IMR-90 (cell line): ENCODE data around the gene HCK. TPM values are rescaled to one million over a fixed set of nuclear protein-coding genes. Genes with fewer than 3 reads are reported as not detected.
"Not testable (repeated sequence)": the region's sequence is repeated elsewhere in the genome, so short reads cannot be mapped to it uniquely, and the experiment has no call there.

Source experiments
- ATAC-seq: fragments of 200-7000 bp; cut with Tn5 transposase; 2 replicates; pipeline ENCODE4 v1.9.1; 2020; ENCODE audit warnings: low read depth, mild to moderate bottlenecking, moderate library complexity
- BruUV-seq: library from RNA; stranded (reverse); fragments of 400-500 nt; replicated peaks from 2 replicates; lab custom pipeline; 2021; lab: Mats Ljungman, UMichigan
- CTCF ChIA-PET: fragments of 300-600 bp; formaldehyde crosslinking; extraction: SDS; loops from one replicate; lab custom pipeline; 2021; ENCODE audit warnings: antibody characterized with exemption; lab: Yijun Ruan, JAX
- POLR2A ChIA-PET: fragments of 300-600 bp; sonication (Branson Sonifier 250); formaldehyde crosslinking; loops from one replicate; lab custom pipeline; 2022; ENCODE audit warnings: antibody characterized with exemption; ENCODE audit not compliant: unreplicated experiment; lab: Charles Lee
- DNase-seq: peaks from one replicate; pipeline ENCODE4 v3.0.0; 2013
- H2AFZ ChIP-seq: replicated peaks from 2 replicates; pipeline ENCODE3; 2013; ENCODE audit warnings: low read length, mild to moderate bottlenecking; ENCODE audit not compliant: poor library complexity
- H2AK5ac ChIP-seq: 2 replicates; pipeline ENCODE4 v1.6.1; 2013; ENCODE audit warnings: low read depth, low read length, inconsistent platforms
- H2AK9ac ChIP-seq: replicated peaks from 2 replicates; pipeline ENCODE3; 2013; ENCODE audit warnings: mild to moderate bottlenecking, low read depth, low read length, moderate library complexity; ENCODE audit not compliant: poor library complexity
- H2BK120ac ChIP-seq: 2 replicates; pipeline ENCODE4 v1.6.1; 2013; ENCODE audit warnings: low read depth, low read length, inconsistent platforms
- H2BK15ac ChIP-seq: 3 replicates; pipeline ENCODE4 v1.6.1; 2013; ENCODE audit warnings: low read depth, low read length, inconsistent platforms
- H2BK20ac ChIP-seq: 2 replicates; pipeline ENCODE4 v1.6.1; 2013; ENCODE audit warnings: low read depth, mild to moderate bottlenecking, inconsistent platforms, low read length, moderate library complexity
- H2BK5ac ChIP-seq: 2 replicates; pipeline ENCODE4 v1.6.1; 2013; ENCODE audit warnings: mild to moderate bottlenecking, low read depth, low read length, inconsistent platforms; ENCODE audit not compliant: poor library complexity, severe bottlenecking
- H3K14ac ChIP-seq: replicated peaks from 2 replicates; pipeline ENCODE4 v1.6.1; 2013; ENCODE audit warnings: low read depth, low read length, inconsistent platforms
- H3K18ac ChIP-seq: 2 replicates; pipeline ENCODE4 v1.6.1; 2013; ENCODE audit warnings: low read depth, low read length, control low read depth
- H3K23ac ChIP-seq: 2 replicates; pipeline ENCODE4 v1.6.1; 2013; ENCODE audit warnings: low read depth, low read length, inconsistent platforms
- H3K27ac ChIP-seq: 2 replicates; pipeline ENCODE4 v1.5.1; 2013; ENCODE audit warnings: mild to moderate bottlenecking, control low read depth, low read length; ENCODE audit not compliant: insufficient read depth
- H3K27me3 ChIP-seq: 2 replicates; pipeline ENCODE4 v1.6.1; 2013; ENCODE audit warnings: low read length; ENCODE audit not compliant: control insufficient read depth, insufficient read depth
- H3K36me3 ChIP-seq: 2 replicates; pipeline ENCODE4 v1.6.1; 2013; ENCODE audit warnings: low read length, mixed read lengths; ENCODE audit not compliant: control insufficient read depth, insufficient read depth
- H3K4ac ChIP-seq: 2 replicates; pipeline ENCODE4 v1.6.1; 2013; ENCODE audit warnings: low read depth, low read length, inconsistent platforms
- H3K4me1 ChIP-seq: 2 replicates; pipeline ENCODE4 v1.6.1; 2013; ENCODE audit warnings: low read length, mixed read lengths; ENCODE audit not compliant: control insufficient read depth, insufficient read depth
- H3K4me2 ChIP-seq: 2 replicates; pipeline ENCODE4 v1.6.1; 2013; ENCODE audit warnings: low read depth, mild to moderate bottlenecking, control low read depth, low read length, moderate library complexity
- H3K4me3 ChIP-seq: 2 replicates; pipeline ENCODE4 v1.5.1; 2013; ENCODE audit warnings: low read depth, mild to moderate bottlenecking, control low read depth, low read length, moderate library complexity; ENCODE audit not compliant: insufficient read depth
- H3K56ac ChIP-seq: 2 replicates; pipeline ENCODE4 v1.6.1; 2013; ENCODE audit warnings: low read length, inconsistent platforms; ENCODE audit not compliant: insufficient read depth; ENCODE audit errors: extremely low read depth
- H3K79me1 ChIP-seq, 2 experiments: 2 replicates each; pipeline ENCODE4 v1.6.1; 2013; ENCODE audit warnings: low read length in 2 of 2, inconsistent platforms in 1 of 2, low read depth in 1 of 2
- H3K9ac ChIP-seq: 2 replicates; pipeline ENCODE4 v1.6.1; 2013; ENCODE audit warnings: low read depth, low read length, control low read depth
- H3K9me1 ChIP-seq: 2 replicates; pipeline ENCODE4 v1.6.1; 2013; ENCODE audit warnings: low read length, inconsistent platforms; ENCODE audit not compliant: insufficient read depth
- H3K9me3 ChIP-seq: 2 replicates; pipeline ENCODE4 v1.6.1; 2013; ENCODE audit warnings: low read length; ENCODE audit not compliant: control insufficient read depth, insufficient read depth
- H4K20me1 ChIP-seq: 2 replicates; pipeline ENCODE4 v1.6.1; 2013; ENCODE audit warnings: low read length, inconsistent platforms; ENCODE audit not compliant: insufficient read depth
- H4K5ac ChIP-seq: 2 replicates; pipeline ENCODE4 v1.6.1; 2013; ENCODE audit warnings: mild to moderate bottlenecking, low read depth, low read length, control low read depth
- H4K8ac ChIP-seq, 2 experiments: 2 replicates each; pipeline ENCODE4 v1.6.1; 2013; ENCODE audit warnings: low read depth in 2 of 2, low read length in 2 of 2, control low read depth in 1 of 2, inconsistent platforms in 1 of 2
- H4K91ac ChIP-seq: 2 replicates; pipeline ENCODE4 v1.6.1; 2013; ENCODE audit warnings: low read depth, low read length, inconsistent platforms; ENCODE audit not compliant: insufficient read depth
- CEBPB ChIP-seq: IDR thresholded peaks from 2 replicates; pipeline ENCODE4 v1.6.1; 2012; ENCODE audit warnings: low read depth, low read length, improper control_type of control experiment
- WGBS, 2 experiments: methylation state at CpG; one replicate each; pipeline versions ENCODE4 v1.1.5 to v1.1.7; 2013; ENCODE audit warnings: missing lambda C conversion rate in 2 of 2; ENCODE audit not compliant: insufficient read length in 1 of 2; ENCODE audit errors: extremely low coverage in 2 of 2; 5-methylcytosine and 5-hydroxymethylcytosine counted together
- dilution Hi-C: fragments of 300-500 bp; cut with HindIII; formaldehyde crosslinking; loops from one replicate; pipeline ENCODE4 v1.14.3; 2018; ENCODE audit warnings: low sequenced_read_pairs; ENCODE audit not compliant: unreplicated experiment
- in situ Hi-C: fragments of 300-500 bp; cut with MboI; formaldehyde crosslinking; loops from 3 replicates; pipeline ENCODE4 v1.14.3; 2019; ENCODE audit warnings: low sequenced_read_pairs, inconsistent platforms, mixed read lengths
- intact Hi-C: fragments of 100-400 bp; cut with micrococcal nuclease; formaldehyde crosslinking; loops from 2 replicates; pipeline ENCODE4 v1.10.0; 2022
- polyA plus RNA-seq, 3 experiments: library from polyadenylated mRNA; depleted of rRNA; stranded (reverse); fragments of >200 nt; gene quantifications; 2 replicates each; pipeline ENCODE4 v1.2.3, GENCODE V29; 2012; ENCODE audit warnings: low replicate concordance in 1 of 3
- total RNA-seq: library from RNA; depleted of rRNA; stranded (reverse); fragments of >200 nt; gene quantifications from 2 replicates; pipeline ENCODE4 v1.2.3, GENCODE V29; 2012

Gene HCK
- total and polyA plus RNA-seq, 2 of the 4 experiments (the other 2 are of a cell fraction) = not detected

DNA sequence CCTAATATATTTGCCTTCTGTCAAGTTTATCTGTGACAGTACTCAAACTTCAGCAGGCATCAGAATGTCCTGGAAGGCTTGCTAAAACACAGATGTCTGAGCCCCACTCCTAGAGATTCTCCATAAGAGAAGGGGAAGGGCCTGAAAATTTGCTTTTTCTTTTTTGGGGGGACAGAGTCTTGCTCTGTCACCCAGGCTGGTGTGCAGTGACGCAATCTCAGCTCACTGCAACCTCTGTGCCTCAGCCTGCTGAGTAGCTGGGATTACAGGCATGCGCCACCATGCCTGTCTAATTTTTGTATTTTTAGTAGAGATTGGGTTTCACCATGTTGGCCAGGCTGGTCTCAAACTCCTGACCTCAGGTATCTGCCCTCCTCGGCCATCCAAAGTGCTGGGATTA, 18.3 kb upstream of the HCK start:
- H4K5ac ChIP-seq, H4K20me1 ChIP-seq, H2BK20ac ChIP-seq, H3K9me1 ChIP-seq, CTCF ChIA-PET, ATAC-seq, H3K9me3 ChIP-seq, H3K14ac ChIP-seq, H2BK120ac ChIP-seq, H4K8ac ChIP-seq, H3K27ac ChIP-seq, H3K4me1 ChIP-seq, H3K9ac ChIP-seq, dilution Hi-C loops, H2BK5ac ChIP-seq, intact Hi-C loops, H4K91ac ChIP-seq, H2AK9ac ChIP-seq, H3K79me1 ChIP-seq, H3K36me3 ChIP-seq, H3K56ac ChIP-seq, H3K23ac ChIP-seq, H2AK5ac ChIP-seq, BruUV-seq, H2AFZ ChIP-seq, H2BK15ac ChIP-seq, H3K4ac ChIP-seq, H3K4me2 ChIP-seq, H3K4me3 ChIP-seq, DNase-seq, H3K18ac ChIP-seq: not testable (repeated sequence)
- POLR2A ChIA-PET = interaction anchor here (0.5 kb wide), 1 partner anchor 26 kb away, joined by 3 read pairs; no protein-coding TSS in a partner anchor
- WGBS, 2 experiments = 29% methylated on average over 1 of the region's 3 CpGs; no CpG with 5 or more reads in 1 of the 2 experiments
- 0 out of 2 replicates have a peak, but pooled peaks have one; percentile 4 for TF ChIP-seq CEBPB
- H3K27me3 ChIP-seq = peaks cover 79% of the 10 kb centered on the region
- in situ Hi-C loops = loop anchor here (5.0 kb wide), 1 partner anchor 211 kb away; no protein-coding TSS in a partner anchor
